ENCODE measurements around the gene TIMP2. TPM values are rescaled to one million over a fixed set of nuclear protein-coding genes. Genes with fewer than 3 reads are reported as not detected.
"Not testable (repeated sequence)": the region's sequence is repeated elsewhere in the genome, so short reads cannot be mapped to it uniquely, and the experiment has no call there.

TIMP2 gene
- total RNA-seq, 1 experiment from 2014 or later, result 66.9 TPM

DNA sequence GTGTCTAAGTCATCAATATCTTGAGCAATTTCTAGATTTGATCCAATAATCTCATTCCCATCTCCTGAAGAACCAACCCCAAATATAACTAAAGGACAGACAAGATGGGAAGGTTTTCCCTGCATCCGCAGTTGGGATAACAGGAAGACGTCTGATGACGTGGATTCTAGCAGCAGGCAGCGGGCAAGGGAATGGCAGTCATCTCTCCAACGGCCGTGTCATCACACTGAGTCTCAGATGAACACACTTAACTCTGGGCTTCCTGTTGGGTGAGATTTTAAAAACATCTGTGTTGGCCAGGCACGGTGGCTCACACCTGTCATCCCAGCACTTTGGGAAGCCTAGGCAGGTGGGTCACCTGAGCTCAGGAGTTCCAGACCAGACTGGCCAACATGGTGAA is 20.9 kb upstream of the TIMP2 start:
- Histone ChIP-seq H3K4me1 (peaks cover 6% of the 10 kb centered on the region; the same call in 1 of the 2 replicates), H3K9me3 (replicated peaks) (peaks cover 10% of the 10 kb centered on the region), H3K27me3 (peaks cover 16% of the 10 kb centered on the region; the same call in 1 of the 2 replicates), H3K27ac (no peak overlapping the region), H3K36me3 (no peaks in the 10 kb centered on the region), H3K4me3 (no peak overlapping the region)
- DNase-seq, result no peak

- H3K27ac ChIP-seq, H3K4me1 ChIP-seq: not testable (repeated sequence)
Measured at GRCh38 chr17:78945455-78945854, 20.3 kb upstream of the TIMP2 start.

DNA sequence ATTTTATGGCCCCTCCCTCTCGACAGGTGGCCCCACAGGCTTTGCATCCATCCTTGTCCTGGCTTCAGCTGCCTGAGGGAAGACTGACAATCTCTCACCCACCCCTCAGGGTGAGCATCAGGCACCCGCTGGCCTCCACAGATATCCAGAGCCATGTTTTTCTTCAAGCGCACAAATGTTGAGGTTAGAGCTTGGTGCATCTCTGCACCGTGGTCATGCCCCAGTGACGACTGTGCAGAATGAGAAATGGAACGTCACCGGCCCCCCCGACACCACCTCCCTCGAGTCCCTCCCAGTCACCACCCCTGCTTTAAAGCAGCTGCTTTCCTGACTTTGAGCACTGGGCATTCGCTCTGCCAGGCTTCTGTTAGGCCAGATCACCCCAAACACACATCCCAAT is 19.8 kb upstream of the TIMP2 start:
- Histone ChIP-seq H3K27me3 (peaks cover 16% of the 10 kb centered on the region; the same call in 1 of the 2 replicates), H3K36me3 (no peaks in the 10 kb centered on the region), H3K9me3 (replicated peaks) (peaks cover under 1% of the 10 kb centered on the region; the same call in 1 of the 2 replicates), H3K4me1 (peaks cover 15% of the 10 kb centered on the region), H3K27ac (no peak overlapping the region), H3K4me3 (no peak overlapping the region)
- DNase-seq, result peak in 1 of 2 experiments; percentile 54

More at GRCh38 chr17:78945455-78945854, 20.3 kb upstream of the TIMP2 start:
- H3K9me3 ChIP-seq (replicated peaks); DNase-seq; H3K36me3 ChIP-seq; H3K4me3 ChIP-seq: not testable (repeated sequence)
- H3K27me3 ChIP-seq, result peaks cover 16% of the 10 kb centered on the region; the same call in 1 of the 2 replicates

GRCh38 chr17:78944026-78944425 is 18.8 kb upstream of the TIMP2 start:
- peaks cover 16% of the 10 kb centered on the region; the same call in 1 of the 2 replicates for H3K27me3 ChIP-seq
- no peak for DNase-seq
- H3K9me3 ChIP-seq (replicated peaks), result no peaks in the 10 kb centered on the region
- no peaks in the 10 kb centered on the region for H3K36me3 ChIP-seq
- H3K4me3 ChIP-seq, result no peak overlapping the region
- H3K4me1 ChIP-seq, result peaks cover 24% of the 10 kb centered on the region
- no peak overlapping the region for H3K27ac ChIP-seq

GRCh38 chr17:78940708-78941107 is 15.5 kb upstream of the TIMP2 start:
- Histone ChIP-seq H3K36me3 (no peaks in the 10 kb centered on the region), H3K27me3 (peaks cover 16% of the 10 kb centered on the region; the same call in 1 of the 2 replicates), H3K4me1 (peaks cover 37% of the 10 kb centered on the region), H3K27ac (no peak overlapping the region), H3K4me3 (no peak overlapping the region), H3K9me3 (replicated peaks) (no peaks in the 10 kb centered on the region)
- DNase-seq, result no peak

- Histone ChIP-seq H3K4me3 (no peak overlapping the region), H3K4me1 (peaks cover 41% of the 10 kb centered on the region), H3K9me3 (replicated peaks) (no peaks in the 10 kb centered on the region), H3K36me3 (no peaks in the 10 kb centered on the region), H3K27ac (no peak overlapping the region), H3K27me3 (peaks cover 16% of the 10 kb centered on the region; the same call in 1 of the 2 replicates)
- DNase-seq, result no peak
Measured at GRCh38 chr17:78940258-78940657, 15.1 kb upstream of the TIMP2 start.

GRCh38 chr17:78939615-78940014 is 14.4 kb upstream of the TIMP2 start:
- peaks cover 42% of the 10 kb centered on the region for H3K4me1 ChIP-seq
- peak overlapping the region; percentile 10; the same call in 1 of the 2 replicates for H3K27ac ChIP-seq
- H3K27me3 ChIP-seq, result peaks cover 13% of the 10 kb centered on the region; the same call in 1 of the 2 replicates
- DNase-seq, result peak; percentile 64 to 76
- 0 out of 2 replicates have a peak overlapping the region, but pooled peaks have one; percentile 0 for H3K4me3 ChIP-seq
- no peaks in the 10 kb centered on the region for H3K36me3 ChIP-seq
- no peaks in the 10 kb centered on the region for H3K9me3 ChIP-seq (replicated peaks)

GRCh38 chr17:78937561-78937960 is 12.4 kb upstream of the TIMP2 start:
- H3K27ac ChIP-seq, result no peak overlapping the region
- no peak for DNase-seq
- H3K9me3 ChIP-seq (replicated peaks), result no peaks in the 10 kb centered on the region
- peaks cover 59% of the 10 kb centered on the region for H3K4me1 ChIP-seq
- H3K27me3 ChIP-seq, result no peaks in the 10 kb centered on the region
- H3K4me3 ChIP-seq, result no peak overlapping the region
- no peaks in the 10 kb centered on the region for H3K36me3 ChIP-seq

- Histone ChIP-seq H3K4me3 (peak overlapping the region; percentile 39), H3K4me1 (peaks cover 57% of the 10 kb centered on the region), H3K36me3 (no peaks in the 10 kb centered on the region), H3K9me3 (replicated peaks) (no peaks in the 10 kb centered on the region), H3K27me3 (no peaks in the 10 kb centered on the region), H3K27ac (peak overlapping the region; percentile 78)
- peak; percentile 98 to 99 for DNase-seq
Measured at GRCh38 chr17:78935419-78936323, 10.5 kb upstream of the TIMP2 start.

GRCh38 chr17:78934681-78935418 is 9.7 kb upstream of the TIMP2 start:
- Histone ChIP-seq H3K27ac (peak overlapping the region; percentile 78), H3K4me3 (peak overlapping the region; percentile 39), H3K27me3 (no peaks in the 10 kb centered on the region), H3K9me3 (replicated peaks) (no peaks in the 10 kb centered on the region), H3K36me3 (no peaks in the 10 kb centered on the region), H3K4me1 (peaks cover 48% of the 10 kb centered on the region)
- DNase-seq, result peak; percentile 47 to 66

DNA sequence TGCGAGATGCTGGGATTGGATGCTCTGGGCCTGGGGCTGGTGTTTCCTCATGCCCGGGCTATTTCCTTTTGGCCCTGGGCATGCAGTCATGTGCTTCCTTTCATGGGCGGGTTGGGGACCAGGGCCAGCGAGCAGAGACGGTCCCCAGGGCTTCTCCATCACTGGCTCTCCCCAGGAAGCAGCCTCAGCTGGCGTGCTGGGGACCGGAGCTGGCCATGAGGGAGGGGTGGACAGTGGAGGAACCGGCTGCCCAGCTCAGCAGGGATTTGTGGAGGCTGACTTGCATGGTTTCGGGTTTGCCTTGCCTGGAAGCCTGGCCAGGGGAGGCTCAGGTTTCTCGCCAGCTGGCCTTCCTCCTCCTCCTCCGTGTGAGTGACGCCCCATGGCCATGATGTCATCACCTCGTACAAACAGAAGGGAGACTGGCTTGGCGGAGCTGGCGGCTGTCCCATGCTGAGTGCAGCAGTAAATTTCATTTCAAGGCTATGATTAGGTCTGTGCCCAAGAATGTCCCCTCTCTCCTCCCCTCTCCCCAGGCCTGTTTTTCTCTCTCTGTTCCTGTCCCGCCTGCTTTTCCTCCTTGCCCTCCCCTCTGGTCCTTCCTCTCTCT is 8.9 kb upstream of the TIMP2 start:
- H3K27me3 ChIP-seq, result no peaks in the 10 kb centered on the region
- H3K36me3 ChIP-seq, result no peaks in the 10 kb centered on the region
- peak; percentile 100 for DNase-seq
- H3K4me1 ChIP-seq, result peaks cover 41% of the 10 kb centered on the region
- peak overlapping the region; percentile 39 for H3K4me3 ChIP-seq
- H3K27ac ChIP-seq, result peak overlapping the region; percentile 78
- H3K9me3 ChIP-seq (replicated peaks), result no peaks in the 10 kb centered on the region

DNA sequence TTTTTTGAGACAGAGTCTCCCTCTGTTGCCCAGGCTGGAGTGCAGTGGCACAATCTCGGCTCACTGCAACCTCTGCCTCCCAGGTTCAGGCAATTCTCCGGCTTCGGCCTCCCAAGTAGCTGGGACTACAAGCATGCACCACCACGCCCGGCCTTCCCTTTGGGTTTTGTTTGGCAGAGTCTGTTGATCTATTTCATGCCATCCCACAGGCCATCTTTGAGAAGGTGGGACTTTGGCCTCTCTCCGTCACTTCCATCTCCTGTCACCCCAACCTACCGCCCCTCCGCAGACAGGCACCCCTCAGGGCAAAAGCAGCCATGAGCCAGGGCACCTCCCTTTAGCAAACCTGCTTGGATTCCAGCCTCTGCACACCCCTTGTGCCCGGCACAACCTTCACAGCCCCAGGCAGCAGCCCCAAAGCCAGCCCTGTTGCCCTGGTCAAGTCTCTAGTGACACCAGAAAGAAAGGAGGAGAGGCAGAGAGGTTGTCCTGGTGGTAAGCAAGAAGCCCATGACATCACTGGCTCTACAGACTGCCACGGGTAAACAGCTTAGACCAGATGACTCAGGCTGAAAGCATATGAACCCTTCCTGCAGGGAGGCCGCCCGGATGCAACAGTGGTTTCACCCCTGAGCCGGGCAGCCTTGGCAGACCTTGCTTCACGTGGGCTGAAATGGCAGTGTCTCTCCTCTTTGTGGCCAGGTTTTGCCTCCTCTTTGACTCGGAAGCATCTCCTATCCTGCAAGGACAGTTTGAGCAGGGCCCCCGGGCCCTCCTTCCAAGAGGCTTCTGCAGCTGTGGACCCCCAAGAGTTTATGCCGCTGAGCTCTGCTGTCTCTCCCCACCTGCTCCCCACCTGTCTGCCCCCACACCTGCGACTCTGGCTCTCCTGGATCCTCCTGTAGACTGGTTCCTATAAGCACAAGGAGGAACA is 8.1 kb upstream of the TIMP2 start:
- Histone ChIP-seq H3K27ac (peak overlapping the region; percentile 78), H3K36me3 (no peaks in the 10 kb centered on the region), H3K27me3 (no peaks in the 10 kb centered on the region), H3K9me3 (replicated peaks) (no peaks in the 10 kb centered on the region), H3K4me1 (peaks cover 42% of the 10 kb centered on the region), H3K4me3 (peak overlapping the region; percentile 39)
- peak; percentile 91 for DNase-seq

GRCh38 chr17:78929908-78930775 is 5.0 kb upstream of the TIMP2 start:
- H3K9me3 ChIP-seq (replicated peaks), result no peaks in the 10 kb centered on the region
- no peaks in the 10 kb centered on the region for H3K36me3 ChIP-seq
- no peak overlapping the region for H3K27ac ChIP-seq
- H3K4me1 ChIP-seq, result peaks cover 27% of the 10 kb centered on the region
- no peak overlapping the region for H3K4me3 ChIP-seq
- no peak for DNase-seq
- H3K27me3 ChIP-seq, result no peaks in the 10 kb centered on the region; the same call in 1 of the 2 replicates
